Lower leg skin (tissue), 4 donors: ENCODE data around the gene ARID5A. TPM values are rescaled to one million over a fixed set of nuclear protein-coding genes. Genes with fewer than 3 reads are reported as not detected.

ENCODE experiments used
- DNase-seq, 2 donors: peaks; one replicate each; pipeline ENCODE4 v3.0.0-alpha.2; 2019; ENCODE audit warnings: low spot score in 2 of 2
- H3K4me3 ChIP-seq: fragments of 200-600 bp; sonication (generic); 2 replicates; pipeline ENCODE4 v1.5.1; 2017; ENCODE audit warnings: mild to moderate bottlenecking, low read depth; ENCODE audit not compliant: poor library complexity, severe bottlenecking
- POLR2A ChIP-seq, 2 donors: fragments of 450-650 bp; IDR thresholded peaks; one replicate each; pipeline ENCODE4 v1.6.1; 2016 to 2017; ENCODE audit warnings: antibody characterized with exemption in 2 of 2, mild to moderate bottlenecking in 1 of 2, moderate library complexity in 1 of 2
- WGBS, 2 donors: methylation state at CpG; one replicate each; pipeline ENCODE4 v1.1.5; 2018; 5-methylcytosine and 5-hydroxymethylcytosine counted together
- intact Hi-C: fragments of 100-400 bp; cut with DNase I; formaldehyde crosslinking; loops from one replicate; pipeline ENCODE4 v1.15.0; 2023; ENCODE audit warnings: low total_unique reads
- total RNA-seq, 4 donors: library from RNA; depleted of rRNA; stranded (reverse); fragments of >200 nt; gene quantifications; one replicate each; pipeline ENCODE4 v1.1.0, GENCODE V29; 2016
- TF ChIP-seq, protein P1 (sequence below), 3 donors: fragments of 450-650 bp; IDR thresholded peaks; one replicate each; pipeline ENCODE4 v1.5.1; 2016; ENCODE audit warnings: antibody characterized with exemption in 3 of 3, mild to moderate bottlenecking in 3 of 3, moderate library complexity in 2 of 3

The ARID5A gene
- total RNA-seq, 4 donors from 2014 or later, result 12.0 to 23.0 (median 19.7) TPM

- TF ChIP-seq, protein P1, sequence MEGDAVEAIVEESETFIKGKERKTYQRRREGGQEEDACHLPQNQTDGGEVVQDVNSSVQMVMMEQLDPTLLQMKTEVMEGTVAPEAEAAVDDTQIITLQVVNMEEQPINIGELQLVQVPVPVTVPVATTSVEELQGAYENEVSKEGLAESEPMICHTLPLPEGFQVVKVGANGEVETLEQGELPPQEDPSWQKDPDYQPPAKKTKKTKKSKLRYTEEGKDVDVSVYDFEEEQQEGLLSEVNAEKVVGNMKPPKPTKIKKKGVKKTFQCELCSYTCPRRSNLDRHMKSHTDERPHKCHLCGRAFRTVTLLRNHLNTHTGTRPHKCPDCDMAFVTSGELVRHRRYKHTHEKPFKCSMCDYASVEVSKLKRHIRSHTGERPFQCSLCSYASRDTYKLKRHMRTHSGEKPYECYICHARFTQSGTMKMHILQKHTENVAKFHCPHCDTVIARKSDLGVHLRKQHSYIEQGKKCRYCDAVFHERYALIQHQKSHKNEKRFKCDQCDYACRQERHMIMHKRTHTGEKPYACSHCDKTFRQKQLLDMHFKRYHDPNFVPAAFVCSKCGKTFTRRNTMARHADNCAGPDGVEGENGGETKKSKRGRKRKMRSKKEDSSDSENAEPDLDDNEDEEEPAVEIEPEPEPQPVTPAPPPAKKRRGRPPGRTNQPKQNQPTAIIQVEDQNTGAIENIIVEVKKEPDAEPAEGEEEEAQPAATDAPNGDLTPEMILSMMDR (IDR thresholded peaks at IDR 0.05), result no peak
- TF ChIP-seq POLR2A (IDR thresholded peaks at IDR 0.05), result no peak
- intact Hi-C loops, result no loop called here
- H3K4me3 ChIP-seq, result no peak overlapping the region
- 58 to 65% methylated on average over 15 of the region's 15 CpGs for WGBS, 2 donors
- DNase-seq, result no peak
These were observed 11.9 kb upstream of the ARID5A start for GRCh38 chr2:96524482-96525210.

DNA sequence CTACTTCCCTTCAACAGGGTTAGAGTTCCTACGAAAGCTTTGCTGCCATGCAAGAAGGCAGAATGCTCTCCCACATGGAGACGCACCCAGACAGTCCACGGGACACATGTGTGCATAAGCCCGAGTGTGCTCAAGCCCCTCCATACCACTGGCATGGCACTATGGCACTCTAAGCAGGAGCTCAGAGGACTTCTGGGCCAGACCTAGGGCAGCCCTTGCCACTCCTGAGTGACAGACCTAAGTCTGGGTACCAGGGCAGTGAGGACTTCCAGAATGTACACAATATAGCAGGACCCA is 11.4 kb upstream of the ARID5A start:
- 79 to 91% methylated on average over 4 of the region's 4 CpGs for WGBS, 2 donors
- no peak overlapping the region for H3K4me3 ChIP-seq
- no peak for DNase-seq
- intact Hi-C loops, result no loop called here
- no peak for TF ChIP-seq POLR2A (IDR thresholded peaks at IDR 0.05)
- TF ChIP-seq, protein P1 (IDR thresholded peaks at IDR 0.05), result no peak

DNA sequence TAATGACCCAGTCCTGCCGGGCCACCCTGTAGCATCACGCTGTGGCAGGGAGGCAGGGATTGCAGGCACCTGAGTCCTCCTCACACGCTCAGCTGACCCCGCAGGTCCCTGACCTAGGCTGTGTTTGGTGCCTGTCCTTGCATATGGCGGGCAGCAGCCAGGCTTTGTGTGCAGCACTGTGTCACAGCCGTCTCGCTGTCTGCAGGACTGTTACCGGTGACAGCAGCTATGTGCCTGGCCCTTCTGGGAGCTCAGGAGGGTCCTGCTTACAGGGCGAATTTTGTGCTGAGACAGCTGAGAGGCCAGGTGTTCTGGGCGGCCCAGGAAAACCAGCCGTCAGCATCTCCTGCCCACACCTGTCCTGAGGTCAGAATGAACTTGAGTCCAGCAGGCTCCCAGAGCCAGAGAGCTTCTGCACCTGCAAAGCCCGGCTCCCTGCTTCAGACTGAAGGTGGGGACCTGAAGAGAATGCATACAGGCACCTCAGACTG is 10.4 kb upstream of the ARID5A start:
- no peak for DNase-seq
- 97% methylated on average over 10 to 11 of the region's 12 CpGs for WGBS, 2 donors
- TF ChIP-seq POLR2A (IDR thresholded peaks at IDR 0.05), result no peak
- TF ChIP-seq, protein P1 (IDR thresholded peaks at IDR 0.05), result no peak
- intact Hi-C loops, result no loop called here
- H3K4me3 ChIP-seq, result no peak overlapping the region

DNA sequence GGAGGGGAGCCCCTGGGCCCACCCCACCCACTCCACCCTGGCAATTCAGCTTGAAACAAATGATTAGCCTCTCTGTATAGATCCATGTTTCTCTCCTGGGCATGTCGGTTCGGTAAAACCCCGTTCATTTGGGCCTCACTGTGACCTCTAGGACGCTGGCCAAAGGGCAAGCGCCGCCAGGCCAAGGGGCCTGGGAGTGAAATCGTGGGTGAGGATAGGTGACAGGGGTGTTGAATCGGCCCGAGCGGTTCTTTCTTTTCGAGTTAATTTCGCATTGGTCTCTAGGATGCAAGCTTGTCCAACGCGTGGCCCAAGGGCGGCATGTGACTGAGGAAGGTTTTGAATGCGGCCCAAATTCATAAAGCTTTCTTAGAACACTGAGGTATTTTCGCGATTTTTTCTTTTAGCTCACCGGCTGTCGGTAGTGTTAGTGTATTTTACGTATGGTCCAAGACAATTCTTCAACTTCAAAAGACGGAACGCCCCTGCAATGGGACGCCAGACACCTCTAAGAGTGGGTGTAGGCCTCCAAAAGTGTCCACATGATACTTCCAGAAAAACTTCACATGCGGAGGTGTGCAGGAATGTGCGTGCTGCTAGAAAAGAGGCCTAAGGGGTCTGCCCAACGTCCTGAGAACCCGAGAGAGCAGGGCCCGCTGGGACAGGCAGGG is 9.8 kb upstream of the ARID5A start:
- no peak overlapping the region for H3K4me3 ChIP-seq
- no peak for DNase-seq
- no peak for TF ChIP-seq POLR2A (IDR thresholded peaks at IDR 0.05)
- TF ChIP-seq, protein P1 (IDR thresholded peaks at IDR 0.05), result no peak
- 80 to 85% methylated on average over 29 of the region's 29 CpGs for WGBS, 2 donors
- intact Hi-C loops, result no loop called here

DNA sequence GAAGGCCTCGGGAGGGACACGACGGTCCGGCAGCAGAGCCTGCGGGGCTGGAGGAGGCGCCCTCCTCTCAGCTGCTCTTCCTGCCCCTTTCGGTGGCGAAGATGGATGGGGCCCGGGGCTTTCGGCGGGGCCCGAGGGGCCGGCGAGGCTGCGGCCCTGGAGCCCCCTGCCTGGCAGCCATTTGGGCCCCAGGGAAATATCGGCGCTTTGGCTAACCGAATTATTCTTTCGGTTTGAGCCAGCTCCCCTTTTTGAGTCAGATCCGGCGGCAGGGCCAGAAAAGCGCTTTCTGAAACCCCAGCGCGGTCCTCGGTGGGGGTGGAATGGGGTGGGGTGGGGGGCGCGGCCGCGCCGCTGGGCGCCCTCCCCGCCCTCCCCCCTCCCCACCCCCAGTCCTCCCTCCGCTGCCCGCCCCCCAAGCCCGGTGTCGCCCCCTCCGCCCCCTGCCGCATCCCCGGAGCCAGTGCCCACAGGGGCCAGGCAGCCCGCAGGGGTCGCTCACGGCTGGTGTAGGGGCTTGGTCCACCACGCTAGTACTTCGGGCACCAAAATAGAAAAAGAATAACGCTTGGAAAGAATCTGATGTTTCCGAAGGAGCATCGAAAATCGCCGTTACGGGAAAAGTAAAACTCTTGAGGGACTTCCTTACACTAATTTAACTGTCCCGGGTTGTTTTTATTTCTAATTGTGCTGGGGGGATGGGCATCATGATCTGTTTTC is 9.1 kb upstream of the ARID5A start:
- WGBS, 2 donors, result 8 to 18% methylated on average over 24 to 28 of the region's 51 CpGs
- H3K4me3 ChIP-seq, result no peak overlapping the region
- TF ChIP-seq, protein P1 (IDR thresholded peaks at IDR 0.05), result no peak
- no peak for TF ChIP-seq POLR2A (IDR thresholded peaks at IDR 0.05)
- DNase-seq, result no peak
- intact Hi-C loops, result no loop called here
